GM19193 (cell line): ENCODE data around the gene BRD1.

Experiments
- POLR2A ChIP-seq: IDR thresholded peaks from 4 replicates; pipeline ENCODE4 v1.6.1; 2011; ENCODE audit not compliant: insufficient read depth, insufficient read length; ENCODE audit errors: extremely low read depth

The BRD1 gene

DNA sequence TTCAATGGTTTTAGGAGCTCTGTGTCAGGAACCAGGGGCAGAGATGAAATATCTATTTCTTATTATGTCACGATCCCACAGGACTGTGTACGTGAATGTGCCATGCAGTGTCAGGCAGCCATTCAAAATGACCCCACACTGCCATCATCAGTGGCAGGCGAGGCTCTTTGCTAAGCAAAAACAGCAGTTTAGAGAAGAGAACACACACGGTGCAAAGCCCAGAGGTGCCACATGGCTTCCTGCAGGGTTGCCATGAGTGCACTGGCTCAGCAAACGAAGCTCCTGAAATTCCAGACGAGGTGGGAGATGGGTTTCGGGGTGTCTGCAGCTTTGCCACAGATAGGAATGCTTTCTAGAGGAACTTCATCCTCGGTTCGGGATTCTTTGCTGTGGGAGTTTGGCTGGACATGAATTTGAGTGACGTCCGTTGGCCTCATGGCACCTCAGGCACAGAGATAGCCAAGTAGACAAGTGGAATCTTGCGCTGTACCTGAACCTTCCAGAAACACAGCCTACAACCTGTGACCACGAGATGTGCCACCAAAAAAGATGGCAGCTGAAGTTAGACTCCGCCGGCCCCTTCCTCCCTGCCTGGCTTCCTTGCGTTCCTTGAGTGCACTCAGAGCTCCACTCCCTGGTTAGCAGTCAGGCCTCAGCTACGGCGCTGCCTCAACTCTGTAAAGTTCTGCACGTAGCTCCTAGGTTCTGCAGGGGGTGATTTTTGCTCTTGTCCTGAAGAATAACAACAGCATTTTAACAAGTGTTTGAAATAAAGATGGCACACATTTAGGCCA is 18.2 kb upstream of the BRD1 start:
- no peak for TF ChIP-seq POLR2A

DNA sequence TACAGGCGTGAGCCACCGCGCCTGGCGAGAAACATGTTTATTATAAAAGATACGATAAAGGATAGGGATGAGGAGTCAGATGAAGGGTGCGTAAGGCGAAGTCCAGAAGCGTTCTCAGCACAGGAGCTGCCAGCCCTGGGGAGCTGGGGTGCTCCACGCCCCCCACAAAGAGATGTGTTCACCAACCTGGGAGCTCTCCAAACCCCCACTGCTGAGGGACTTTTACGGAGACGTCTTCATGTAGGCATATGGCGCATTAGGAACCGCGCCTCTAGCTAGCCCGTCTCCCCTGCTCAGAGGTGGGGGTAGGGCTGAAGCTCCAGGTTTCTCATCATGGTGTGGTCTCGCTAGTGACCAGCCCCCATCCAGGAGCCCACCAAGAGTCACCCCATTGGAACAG is 17.6 kb upstream of the BRD1 start:
- TF ChIP-seq POLR2A, result no peak

DNA sequence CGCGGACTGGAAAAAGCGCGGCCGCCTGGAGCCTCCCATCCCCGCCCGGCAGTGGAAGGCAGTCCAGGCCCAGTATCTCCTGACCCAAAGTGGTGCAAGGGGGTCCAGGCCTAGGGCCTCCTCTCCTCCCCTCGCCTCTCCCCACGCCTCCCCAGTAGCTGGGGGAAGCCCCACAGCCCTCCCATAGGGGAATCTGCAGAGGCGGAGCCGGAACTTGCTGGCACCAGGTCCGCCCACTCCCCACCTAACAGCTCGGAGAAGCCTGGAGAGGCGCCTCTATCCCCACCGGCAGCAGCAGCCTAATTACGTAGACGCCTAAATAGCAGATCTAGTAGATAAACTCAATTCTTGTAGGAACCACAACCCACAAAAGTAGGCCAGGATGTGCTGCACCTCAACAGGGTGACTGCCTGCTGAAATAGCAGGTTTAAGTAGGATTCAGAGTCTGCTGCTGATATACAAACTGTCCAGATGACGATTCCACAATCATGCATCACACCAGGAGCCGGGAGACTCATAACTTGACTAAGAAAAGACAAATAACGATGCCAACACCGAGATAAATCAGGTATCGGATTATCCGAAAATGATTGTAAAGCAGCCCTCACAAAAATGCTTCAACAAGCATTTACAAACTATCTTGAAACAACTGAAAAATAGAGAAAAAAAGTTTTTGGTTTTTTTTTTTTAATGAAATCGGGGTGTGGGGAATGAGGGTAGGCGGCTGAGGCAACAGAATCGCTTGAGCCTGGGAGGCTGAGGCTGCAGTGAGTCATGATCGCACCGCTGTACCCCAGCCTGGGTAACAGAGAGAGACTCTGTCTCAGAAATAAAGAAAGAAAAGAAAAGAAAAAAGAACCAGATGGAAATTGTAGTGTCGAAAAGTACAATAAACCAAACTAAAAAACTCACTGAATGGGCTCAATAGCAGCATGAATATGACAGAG is 11.4 kb upstream of the BRD1 start:
- peak; percentile 46 for TF ChIP-seq POLR2A

DNA sequence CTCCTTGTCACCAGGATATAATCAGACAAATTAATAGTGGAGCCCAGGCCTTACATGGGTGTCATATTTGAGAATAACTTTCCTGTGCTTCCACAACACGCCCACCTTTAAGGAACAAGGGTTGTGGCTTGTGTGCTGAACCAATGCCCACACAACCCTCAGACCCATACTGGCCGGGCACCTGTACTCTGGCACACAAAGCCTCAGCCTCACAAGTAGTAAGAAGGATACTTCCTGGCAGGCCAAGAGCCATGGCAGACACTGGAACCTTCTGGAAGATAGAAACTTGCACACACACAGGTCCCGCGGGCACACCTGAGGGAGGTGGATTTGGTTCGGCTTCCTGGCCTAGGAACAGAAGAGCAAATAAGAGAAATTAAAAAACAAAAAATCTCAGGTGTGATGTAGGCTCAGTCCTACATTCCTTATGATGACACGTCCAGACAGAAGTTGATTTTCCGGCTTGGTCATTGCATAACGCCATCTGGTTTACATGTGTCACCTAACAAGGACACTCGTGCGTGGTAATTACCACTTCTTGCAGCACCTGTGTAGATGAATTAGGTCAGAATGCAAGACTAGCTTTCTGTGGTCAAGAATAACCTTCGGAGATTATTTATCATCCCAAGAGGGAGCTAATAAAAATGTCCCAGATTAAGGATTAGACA is 5.8 kb upstream of the BRD1 start:
- no peak for TF ChIP-seq POLR2A

DNA sequence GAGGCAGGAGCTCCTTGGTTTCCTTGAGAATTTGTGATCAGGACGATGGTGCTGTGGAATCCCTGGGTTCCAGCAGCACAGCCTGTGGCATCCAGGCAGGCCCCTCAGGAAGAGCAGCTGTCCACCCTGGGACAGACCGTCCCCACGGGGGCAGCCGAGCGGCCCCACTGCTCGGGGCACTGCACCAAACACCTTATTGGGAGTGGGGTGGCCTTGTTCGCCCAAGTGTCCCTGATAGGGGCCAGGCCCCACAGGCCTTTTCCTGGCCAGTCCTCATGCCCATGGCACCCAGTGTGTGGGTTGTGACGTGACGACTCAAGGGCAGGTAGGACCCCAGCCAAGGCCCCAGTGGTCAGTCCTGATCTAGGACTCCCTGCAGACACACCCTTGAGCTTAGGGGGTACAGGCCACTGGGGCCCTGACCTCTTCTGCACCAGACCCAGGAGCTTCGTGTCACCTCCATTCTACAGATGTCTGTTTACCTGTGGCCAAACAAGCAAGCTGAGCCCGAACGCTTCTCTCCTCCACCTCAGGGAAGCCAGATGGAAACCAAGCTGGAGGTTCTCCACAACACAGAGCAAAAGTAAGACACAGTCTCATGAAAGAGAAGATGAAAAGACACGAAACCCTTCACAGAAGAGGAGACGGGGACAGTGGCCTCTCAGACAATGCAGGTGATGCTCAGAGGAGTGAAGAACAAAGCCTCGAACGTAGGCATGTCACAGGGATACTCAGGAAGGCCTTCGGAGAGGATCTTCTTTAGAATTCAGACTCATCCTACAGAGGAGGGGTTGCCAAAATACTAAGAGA is 1.6 kb upstream of the BRD1 start:
- no peak for TF ChIP-seq POLR2A

DNA sequence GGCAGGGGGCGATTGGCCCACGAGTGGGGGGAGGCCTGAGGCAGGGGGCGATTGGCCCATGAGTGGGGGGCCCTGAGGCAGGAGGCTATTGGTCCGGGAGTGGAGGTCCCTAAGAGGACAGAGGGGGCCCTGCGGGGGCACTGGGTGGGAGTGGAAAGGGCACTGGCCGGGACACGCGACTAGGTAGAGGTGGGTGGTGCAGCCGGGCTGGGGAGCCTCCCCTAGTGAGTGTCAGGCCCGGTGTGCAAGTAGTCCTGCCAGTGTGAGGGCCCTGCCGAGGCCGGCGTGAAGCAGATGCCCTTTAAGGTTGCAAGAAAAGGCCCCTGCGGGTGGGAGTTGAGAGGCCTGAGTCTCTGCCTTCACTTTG is 909 bp upstream of the BRD1 start:
- no peak for TF ChIP-seq POLR2A

DNA sequence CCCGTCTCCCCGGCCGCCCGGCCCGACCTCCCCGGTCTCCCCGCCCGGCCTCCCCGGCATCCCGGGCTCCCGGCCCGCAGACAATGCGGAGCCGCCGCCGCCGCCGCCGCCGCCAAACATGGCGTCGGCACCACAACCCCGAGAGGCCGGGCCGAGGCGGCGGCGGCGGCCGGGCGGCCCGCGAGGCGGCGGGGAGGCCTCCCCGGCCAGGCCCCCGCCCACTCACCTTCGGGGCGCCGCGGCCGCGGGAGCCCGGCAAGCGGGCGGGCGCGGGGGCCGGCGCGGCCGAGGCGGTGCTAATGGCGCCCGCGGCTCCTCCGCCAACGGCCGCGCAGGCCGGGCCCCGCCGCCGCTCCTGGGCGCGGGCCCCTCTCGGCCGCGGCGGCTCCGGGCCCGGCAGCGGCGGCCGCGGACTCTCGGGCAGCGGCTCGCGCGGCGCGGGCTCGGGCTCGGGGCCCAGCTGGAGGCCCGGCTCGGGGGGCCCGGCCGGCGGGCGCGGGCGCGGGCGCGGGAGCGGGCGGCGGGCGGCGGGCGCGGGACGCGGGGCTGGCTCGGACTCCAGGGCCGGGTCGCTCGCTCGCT is 311 bp downstream of the BRD1 start:
- TF ChIP-seq POLR2A, result no peak

DNA sequence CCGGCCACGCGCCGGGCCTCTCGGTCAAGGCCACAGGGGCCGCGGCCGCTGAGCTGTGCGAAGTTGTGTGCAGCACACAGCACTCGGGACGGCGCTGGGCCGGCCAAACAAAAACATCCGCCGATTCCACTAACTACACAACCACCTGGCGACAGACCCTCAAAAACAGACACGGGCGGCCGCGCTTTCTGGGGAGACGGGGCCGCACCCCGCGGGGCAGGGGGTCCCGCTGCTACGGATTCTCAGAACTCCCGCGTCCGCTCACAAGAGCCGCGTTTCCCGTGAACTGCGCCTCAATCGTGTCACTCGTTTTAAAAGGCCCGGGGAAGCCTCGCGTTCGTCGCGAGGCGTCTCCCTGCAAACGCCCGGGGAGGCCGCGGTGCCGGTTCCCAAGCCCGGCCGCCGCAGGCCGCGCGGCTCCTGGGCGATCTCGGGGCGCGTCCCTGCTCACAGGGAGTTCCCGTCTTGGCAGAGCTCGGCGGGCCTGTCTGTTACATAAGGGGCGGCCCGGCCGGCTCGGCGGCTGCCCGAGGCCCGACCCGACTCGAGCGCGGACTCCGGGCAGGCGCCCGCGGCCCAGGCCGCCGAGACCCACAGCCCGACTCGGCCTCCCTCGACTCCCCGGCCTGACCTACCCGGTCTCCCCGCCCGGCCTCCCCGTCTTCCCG is 936 bp downstream of the BRD1 start:
- no peak for TF ChIP-seq POLR2A

DNA sequence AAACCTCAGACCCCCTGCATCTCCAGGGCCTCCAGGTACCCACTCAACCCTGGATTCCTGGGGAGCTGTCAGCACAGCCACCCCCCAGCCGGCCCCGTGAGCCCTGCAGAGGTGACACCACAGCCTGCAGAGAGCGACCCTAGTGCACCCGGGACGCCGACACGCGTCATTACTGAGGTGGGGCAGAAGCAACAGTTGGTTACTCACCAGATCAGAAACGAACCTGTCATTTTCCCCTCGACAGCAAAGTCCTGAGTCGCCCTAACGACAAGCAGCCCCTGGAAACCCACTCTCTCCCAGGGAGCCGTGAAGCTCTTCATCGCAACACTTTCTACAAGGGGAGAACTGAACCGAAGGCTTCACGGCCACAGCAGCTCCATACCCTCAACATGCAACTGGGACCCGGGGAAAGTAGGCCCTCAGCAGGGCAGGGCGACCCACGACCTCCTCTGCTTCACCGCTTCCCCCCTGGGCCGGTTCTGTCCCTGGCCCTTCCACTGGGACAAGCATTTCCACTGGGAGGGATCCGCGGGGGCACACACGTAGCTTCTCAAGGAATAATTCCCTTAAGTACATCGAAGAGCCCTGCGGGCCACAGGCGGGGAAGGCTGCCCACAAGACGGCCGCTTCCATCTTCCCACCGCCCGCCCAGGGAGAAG is 1.6 kb downstream of the BRD1 start:
- TF ChIP-seq POLR2A, result peak; percentile 27

DNA sequence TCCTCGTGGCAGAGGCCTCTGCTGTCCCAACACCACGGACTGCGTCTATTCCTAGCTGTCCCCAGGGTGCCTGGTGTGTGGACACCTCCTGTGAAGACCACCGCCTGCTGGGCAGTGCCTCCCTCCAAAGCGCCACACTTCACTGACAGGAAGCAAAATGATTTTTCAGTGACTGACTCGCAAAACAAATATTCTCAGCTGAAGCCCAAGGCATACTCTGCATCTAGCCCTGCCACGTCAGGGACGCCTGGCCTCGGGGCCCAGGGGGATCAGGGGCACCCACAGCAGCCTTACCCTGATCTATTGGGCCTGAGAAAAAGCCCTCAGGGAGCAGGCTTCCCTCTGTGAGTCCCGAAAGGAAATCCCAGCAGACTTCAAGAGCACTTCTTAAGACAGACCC is 2.2 kb downstream of the BRD1 start:
- TF ChIP-seq POLR2A, result no peak

DNA sequence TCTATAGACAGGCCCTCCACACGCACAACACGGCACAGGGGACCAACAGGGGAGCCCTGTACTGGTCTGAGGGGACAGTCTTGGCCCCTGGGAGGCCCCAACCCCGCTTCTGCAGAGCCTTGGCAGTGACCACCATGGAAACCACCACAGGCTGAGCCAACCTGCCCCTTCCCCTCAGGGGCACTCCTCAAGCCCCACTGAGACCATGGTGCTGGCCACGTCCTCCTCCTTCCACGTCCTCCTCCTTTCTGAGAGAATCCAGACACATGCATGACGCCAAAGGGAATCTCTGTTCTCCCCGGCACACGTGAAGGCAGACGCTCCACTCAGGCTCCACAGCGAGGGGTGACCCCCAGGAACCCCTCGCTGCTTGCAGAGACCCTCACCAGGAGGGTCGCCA is 2.7 kb downstream of the BRD1 start:
- TF ChIP-seq POLR2A, result no peak

DNA sequence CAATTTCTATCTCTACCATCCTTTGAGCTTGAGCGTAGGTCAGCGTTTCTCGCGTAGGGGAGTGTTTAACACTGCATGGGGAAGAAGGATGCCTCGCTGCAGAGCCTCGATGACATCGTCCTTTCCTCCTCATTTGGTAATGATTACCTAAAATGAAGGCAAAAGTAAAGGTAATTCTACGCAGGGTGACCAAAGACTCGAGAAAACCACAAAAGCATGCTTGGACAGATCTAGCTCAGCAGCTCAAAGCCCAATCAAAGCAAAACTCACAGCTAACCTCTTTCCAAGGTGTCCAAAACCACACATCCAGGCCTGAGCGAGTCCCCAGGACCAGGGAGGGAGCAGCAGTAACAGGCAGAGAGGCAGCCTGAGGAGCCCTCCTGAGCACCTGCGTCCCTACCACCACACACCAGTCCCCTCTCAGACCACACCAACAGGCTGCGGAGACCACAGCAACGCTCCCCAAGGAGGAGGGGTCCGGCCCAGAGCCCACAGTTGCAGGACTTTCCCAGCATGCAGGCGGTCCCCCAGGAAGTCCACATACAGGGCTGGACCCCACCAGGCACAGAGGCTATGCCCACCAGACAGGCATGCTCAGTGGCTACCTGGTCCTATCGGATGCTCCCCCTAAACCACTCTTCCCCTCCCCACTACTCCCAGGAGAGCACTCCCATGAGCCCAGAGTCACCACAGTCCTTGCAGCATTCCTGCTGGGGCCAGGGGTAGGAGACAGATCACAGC is 3.3 kb downstream of the BRD1 start:
- no peak for TF ChIP-seq POLR2A

DNA sequence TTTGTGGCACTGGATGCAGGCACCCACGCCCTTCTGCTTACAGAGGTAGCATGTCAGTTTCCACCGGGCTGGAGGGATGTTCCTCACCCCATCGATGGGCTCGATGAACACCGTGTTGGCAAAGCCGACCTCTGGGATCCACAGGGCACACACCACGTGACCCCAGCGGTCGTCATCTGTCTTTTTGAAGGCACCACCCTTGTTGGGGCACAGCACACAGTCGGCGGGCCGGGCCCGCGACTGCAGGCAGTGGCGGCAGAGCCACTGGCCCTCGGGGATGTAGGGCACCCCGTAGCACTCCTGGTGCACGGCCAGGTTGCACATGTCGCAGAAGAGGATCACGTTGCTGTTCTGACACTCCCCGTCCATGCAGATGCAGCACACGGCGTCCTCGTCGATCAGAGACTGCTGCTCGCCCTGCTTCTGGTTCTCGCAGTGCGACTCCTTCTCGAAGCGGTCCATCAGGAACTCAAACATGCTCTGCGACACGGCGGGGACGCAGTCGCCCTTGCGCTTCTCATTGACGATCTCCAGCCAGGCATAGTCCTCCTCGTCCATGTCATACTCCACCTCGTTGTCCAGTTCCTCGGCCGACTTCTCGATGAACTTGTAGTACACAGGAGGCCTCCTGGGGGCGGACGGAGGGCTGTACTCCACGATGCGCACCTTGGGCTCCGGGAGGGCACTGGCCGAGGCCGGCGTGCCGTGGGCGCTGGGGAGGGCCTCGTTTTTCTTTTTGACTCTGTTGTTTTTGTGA is 4.2 kb downstream of the BRD1 start:
- TF ChIP-seq POLR2A, result no peak
